ENCODE results near the gene ETV2.
A peak's percentile ranks its signal among the peaks of the same experiment; 100 is the strongest.
"Not testable (repeated sequence)": the region's sequence is repeated elsewhere in the genome, so short reads cannot be mapped to it uniquely, and the experiment has no call there.

ETV2 gene, protein sequence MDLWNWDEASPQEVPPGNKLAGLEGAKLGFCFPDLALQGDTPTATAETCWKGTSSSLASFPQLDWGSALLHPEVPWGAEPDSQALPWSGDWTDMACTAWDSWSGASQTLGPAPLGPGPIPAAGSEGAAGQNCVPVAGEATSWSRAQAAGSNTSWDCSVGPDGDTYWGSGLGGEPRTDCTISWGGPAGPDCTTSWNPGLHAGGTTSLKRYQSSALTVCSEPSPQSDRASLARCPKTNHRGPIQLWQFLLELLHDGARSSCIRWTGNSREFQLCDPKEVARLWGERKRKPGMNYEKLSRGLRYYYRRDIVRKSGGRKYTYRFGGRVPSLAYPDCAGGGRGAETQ

GRCh38 chr19:35641515-35642151 is at the start of gene ETV2:
TSS of gene ETV2 (plus strand) at chr19:35641745. CDS start at chr19:35642461, 716 bp downstream.
- DNase-seq: no peak

- DNase-seq: peak in 2 of 14 donors; percentile 1 to 12
Observed at GRCh38 chr19:35592226-35592625, 49.3 kb upstream of the ETV2 start.

DNA sequence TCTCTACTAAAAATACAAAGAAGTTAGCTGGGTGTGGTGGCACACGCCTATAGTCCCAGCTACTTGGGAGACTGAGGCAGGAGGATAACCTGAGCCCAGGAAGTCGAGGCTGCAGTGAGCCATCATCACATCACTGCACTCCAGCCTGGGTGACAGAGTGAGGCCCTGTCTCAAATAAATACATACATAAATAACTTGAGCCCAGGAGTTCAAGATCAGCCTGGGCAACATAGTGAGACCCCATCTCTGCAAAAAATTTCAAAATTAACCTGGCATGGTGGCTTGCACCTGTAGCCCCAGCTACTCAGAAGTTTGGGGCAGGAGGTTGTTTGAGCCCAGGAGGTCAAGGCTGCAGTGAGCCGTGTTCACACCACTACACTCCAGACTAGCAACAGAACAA is 46.5 kb upstream of the ETV2 start:
- not testable (repeated sequence) for DNase-seq

- no peak for DNase-seq
Observed at GRCh38 chr19:35595928-35596327, 45.6 kb upstream of the ETV2 start.

- no peak for DNase-seq
Observed at GRCh38 chr19:35596366-35596999, 45.1 kb upstream of the ETV2 start.

DNA sequence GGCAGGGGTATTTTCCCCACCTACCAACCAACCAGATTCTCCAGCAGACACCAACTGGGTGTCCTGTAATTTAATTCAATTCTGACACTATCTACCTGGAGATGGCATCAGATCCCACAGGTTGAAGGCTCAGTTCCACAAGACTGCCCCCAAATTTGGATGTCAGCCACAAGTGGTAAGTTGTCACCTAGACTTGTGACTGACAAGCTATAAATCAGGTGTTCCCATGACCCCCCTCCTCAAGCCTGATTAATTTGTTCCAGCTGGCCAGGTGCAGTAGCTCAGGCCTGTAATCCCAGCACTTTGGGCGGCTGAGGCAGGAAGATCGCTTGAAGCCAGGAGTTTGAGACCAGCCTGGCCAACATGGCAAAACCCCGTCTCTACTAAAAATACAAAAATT is 39.6 kb upstream of the ETV2 start:
- DNase-seq: no peak

- not testable (repeated sequence) for DNase-seq
Observed at GRCh38 chr19:35604436-35604835, 37.1 kb upstream of the ETV2 start.

DNA sequence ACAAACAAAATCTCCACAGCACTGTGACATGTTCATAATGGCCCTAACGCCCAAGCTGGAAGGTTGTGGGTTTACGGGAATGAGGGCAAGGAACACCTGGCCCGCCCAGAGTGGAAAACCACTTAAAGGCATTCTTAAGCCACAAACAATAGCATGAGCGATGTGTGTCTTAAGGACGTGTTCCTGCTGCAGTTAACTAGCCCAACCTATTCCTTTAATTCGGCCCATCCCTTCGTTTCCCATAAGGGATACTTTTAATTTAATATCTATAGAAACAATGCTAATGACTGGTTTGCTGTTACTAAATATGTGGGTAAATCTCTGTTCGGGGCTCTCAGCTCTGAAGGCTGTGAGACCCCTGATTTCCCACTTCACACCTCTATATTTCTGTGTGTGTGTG is 34.4 kb upstream of the ETV2 start:
- DNase-seq: not testable (repeated sequence)

DNA sequence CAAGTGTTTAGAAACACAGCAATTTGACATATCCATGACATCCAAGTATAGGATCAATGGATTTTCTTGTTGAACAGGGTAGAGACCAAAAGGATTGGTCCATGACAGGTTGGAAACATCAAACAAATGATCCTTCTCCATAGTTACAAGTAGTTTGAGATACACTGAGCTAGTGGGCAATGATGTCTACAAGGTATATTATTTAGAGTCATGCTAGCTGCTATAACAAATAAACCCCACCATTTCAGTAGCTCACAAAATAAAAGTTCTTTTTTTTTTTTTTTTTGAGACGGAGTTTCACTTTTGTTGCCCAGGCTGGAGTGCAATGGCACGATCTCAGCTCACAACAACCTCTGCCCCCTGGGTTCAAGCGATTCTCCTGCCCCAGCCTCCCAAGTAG is 33.9 kb upstream of the ETV2 start:
- no peak for DNase-seq

- no peak for DNase-seq
Observed at GRCh38 chr19:35608251-35608650, 33.3 kb upstream of the ETV2 start.

DNA sequence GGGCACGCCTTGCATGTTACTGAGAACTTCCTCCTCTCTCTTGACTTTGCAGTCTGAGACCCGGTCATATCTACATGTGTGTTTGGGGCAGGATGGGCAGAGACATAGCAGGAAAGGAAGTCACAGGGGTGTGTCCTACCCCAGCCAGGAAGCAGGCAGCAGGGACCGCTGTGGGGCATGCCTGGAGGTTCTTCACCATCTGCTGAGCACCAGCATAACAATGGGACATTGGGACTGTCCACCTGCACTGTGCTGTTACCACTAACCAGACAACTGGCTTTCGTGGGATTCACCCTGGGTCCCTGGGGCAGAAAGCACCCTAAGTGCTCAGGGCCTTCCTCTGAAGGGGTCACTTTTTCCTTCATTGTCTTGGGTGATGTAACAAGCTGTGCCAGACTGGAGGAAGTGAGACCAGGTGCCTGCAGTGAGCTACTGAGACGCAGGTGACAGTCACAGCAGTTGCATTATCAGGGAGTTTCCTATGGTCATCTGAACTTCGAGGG is 31.6 kb upstream of the ETV2 start:
- DNase-seq: no peak

GRCh38 chr19:35612224-35612558 is 29.4 kb upstream of the ETV2 start:
- DNase-seq: peak in 1 of 14 donors; percentile 11

DNA sequence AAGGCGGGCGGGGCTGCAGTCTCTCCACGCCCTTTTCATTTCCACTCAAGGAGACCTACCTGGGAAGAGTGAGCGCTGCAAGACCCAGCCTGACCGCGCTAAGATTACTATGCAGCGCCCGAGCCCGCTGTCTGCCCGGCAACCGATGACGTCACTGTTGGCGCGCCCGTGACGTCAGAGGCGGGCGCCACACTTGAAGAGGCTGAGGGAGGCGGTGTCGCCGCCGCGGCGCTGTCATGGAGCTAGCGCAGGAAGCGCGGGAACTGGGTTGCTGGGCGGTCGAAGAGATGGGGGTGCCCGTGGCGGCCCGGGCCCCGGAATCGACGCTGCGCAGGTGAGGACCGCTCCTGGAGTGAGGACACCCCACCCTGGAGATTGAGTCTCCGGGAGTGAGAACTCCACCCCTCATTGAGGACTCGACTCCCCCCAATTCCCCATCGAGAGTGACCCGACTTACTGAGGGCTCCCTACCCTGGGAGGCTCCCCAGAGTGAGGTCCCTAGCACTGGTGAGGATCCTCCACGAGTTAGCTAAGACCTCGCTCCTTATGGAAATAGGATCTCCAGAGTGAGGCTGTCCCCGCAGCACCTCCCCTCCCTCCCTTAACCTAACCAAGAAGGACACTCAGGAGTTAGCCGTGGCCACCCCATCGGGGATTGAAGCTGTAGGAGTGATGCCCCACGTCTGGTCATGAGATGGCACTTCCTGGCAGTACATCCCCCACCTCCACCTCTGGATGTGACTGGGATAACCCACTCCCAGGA is 28.8 kb upstream of the ETV2 start, which contains the start of gene HAUS5:
HAUS5 (plus strand) TSS at position 177 of the 763 bp plus-strand sequence; CDS start at position 237, 60 bp downstream.
- DNase-seq: peak; percentile 21 to 89 (median 81)

DNA sequence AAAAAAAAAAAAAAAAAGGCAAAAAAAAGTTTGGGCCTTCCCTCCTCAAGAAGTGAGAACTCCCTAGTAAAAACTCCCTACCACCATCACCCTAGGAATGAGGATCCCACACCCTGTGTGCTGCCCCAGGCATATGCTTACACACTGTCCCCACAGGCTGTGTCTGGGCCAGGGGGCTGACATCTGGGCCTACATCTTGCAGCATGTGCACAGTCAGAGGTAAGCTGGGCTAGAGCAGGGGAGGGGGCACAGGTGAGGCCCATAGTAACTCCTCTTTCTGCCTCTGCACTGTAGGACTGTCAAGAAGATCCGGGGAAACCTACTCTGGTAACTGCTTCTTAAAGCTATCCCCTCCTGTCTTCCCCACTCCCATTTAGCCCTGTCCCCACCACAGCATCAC is 28.0 kb upstream of the ETV2 start:
- DNase-seq: no peak

DNA sequence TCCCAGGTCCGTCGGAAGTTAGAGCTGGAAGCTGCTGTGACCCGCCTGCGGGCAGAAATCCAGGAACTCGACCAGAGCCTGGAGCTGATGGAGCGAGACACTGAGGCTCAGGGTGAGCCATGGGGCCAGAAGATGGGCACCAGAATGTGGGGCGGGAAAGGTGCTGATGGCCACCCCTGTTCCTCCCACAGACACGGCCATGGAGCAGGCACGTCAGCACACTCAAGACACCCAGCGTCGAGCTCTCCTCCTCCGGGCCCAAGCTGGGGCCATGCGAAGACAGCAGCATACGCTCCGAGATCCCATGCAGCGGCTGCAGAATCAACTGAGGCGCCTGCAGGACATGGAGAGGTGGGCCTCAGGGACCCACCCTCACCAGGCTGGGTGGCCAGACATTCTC is 26.5 kb upstream of the ETV2 start:
- no peak for DNase-seq

- DNase-seq: no peak
Observed at GRCh38 chr19:35618857-35619256, 22.7 kb upstream of the ETV2 start.

GRCh38 chr19:35619290-35619923 is 22.1 kb upstream of the ETV2 start:
- DNase-seq: no peak

DNA sequence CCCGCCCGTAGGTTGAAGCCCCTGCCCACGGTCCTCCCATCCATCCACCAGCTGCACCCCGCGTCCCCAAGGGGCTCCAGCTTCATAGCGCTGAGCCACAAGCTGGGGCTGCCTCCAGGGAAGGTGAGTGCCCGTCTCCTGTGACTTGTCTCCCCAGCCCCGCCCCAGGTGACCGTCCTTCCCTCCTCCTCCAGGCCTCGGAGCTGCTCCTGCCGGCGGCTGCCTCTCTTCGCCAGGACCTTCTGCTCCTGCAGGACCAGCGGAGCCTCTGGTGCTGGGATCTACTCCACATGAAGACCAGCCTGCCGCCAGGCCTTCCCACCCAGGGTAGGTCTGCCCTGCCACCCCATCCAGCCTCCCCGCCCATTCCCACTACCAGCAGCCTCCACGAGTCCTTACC is 21.5 kb upstream of the ETV2 start:
- DNase-seq: no peak

GRCh38 chr19:35621708-35622107 is 19.8 kb upstream of the ETV2 start:
- DNase-seq: no peak

DNA sequence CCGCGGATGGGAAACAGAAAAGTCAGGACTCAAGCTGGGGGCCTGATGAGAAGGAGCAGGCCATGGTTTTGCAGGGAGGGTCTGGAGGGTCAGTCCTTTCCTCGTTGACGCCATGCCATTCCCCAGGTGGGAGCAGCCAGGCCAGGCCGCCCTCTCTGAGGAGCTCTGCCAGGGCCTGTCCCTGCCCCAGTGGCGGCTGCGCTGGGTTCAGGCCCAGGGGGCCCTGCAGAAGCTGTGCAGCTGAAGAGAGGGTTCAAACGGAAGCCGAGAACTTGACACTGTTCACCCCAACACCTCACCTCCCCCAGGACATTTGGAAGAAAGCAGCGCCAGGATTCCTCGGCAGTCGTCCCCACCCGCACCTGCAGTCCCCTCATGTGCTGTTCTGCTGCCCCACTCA is 18.8 kb upstream of the ETV2 start:
- no peak for DNase-seq

DNA sequence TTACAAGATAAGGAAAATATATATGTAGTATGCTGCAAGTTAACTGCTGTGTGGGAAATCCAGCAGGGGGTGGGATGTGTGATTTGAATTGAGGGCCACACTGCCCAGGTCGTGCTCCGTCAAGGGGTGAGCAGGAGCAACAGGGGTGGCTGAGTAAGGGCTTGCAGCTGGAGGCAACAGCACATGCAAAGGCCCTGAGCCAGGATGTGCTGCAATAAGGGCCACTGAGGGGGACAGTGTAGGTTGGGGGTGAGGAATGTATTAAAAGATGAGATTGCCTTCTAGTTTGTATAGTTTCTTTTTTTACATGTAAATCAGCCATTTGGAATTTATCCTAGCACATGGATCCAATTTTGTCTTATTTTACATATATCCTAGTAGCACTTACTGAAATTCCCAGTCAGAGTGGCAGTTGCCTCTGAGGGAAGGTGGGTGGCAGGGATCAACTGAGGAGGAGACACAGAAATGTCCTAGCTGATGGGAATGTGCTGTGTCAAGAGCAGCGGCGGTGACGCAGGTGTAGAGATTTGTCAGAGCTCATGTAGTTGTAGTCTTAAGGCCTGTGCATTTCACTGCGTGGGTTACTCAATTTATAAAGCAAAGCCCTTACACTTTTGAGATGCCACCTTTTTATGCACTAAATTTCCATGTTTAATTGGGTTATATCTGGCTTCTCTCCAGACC is 18.1 kb upstream of the ETV2 start:
- DNase-seq: no peak

DNA sequence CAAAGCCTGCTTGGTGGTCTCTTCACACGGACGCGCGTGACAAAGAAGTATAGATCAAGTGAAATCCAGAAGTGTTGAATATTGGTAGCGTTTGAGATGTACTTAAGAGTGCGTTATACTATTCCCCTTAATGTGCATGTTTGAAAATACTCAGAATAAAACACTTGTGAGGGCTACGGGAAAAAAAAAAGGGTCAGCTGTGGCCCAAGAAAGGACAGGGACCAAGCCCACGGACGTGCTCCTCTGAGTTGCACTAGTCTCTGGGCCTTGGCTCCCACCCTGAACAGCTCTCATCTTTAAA is 13.3 kb upstream of the ETV2 start:
- DNase-seq: no peak
